HepG2 (cell line): ENCODE data around the gene SMIM34. TPM values are rescaled to one million over a fixed set of nuclear protein-coding genes. Genes with fewer than 3 reads are reported as not detected.

Experiments
- GATAD2A ChIP-seq: IDR thresholded peaks from 2 replicates; pipeline ENCODE4 v1.6.1; 2016
- HIVEP1 ChIP-seq: sonication (generic); formaldehyde crosslinking; IDR thresholded peaks from 2 replicates; pipeline ENCODE4 v1.4.0; 2020; ENCODE audit warnings: mild to moderate bottlenecking, missing genetic modification reagents
- HOXA7 ChIP-seq: sonication (generic); formaldehyde crosslinking; IDR thresholded peaks from 2 replicates; pipeline ENCODE4 v1.8.1; 2022; ENCODE audit warnings: mild to moderate bottlenecking, missing genetic modification reagents, moderate library complexity
- NR2F1 ChIP-seq, 2 experiments: fragments of 450-650 bp in 1 of 2; formaldehyde crosslinking in 1 of 2; IDR thresholded peaks; 2 replicates each; pipeline versions ENCODE4 v1.5.0 to v1.6.1; 2016 to 2020; ENCODE audit warnings: mild to moderate bottlenecking in 1 of 2, missing compliant biosample characterization in 1 of 2, missing genetic modification reagents in 1 of 2, moderate library complexity in 1 of 2
- SAFB2 ChIP-seq: sonication (generic); formaldehyde crosslinking; IDR thresholded peaks from 2 replicates; pipeline ENCODE4 v1.5.1; 2020; ENCODE audit warnings: missing genetic modification reagents, low read depth, mild to moderate bottlenecking, borderline replicate concordance
- TAF1 ChIP-seq: sonication (generic); formaldehyde crosslinking; IDR thresholded peaks from 2 replicates; pipeline ENCODE4 v1.4.0; 2020; ENCODE audit warnings: missing genetic modification reagents
- TCF7L2 ChIP-seq: IDR thresholded peaks from 2 replicates; pipeline ENCODE4 v1.6.1; 2011; ENCODE audit warnings: mild to moderate bottlenecking, low read depth, low read length, moderate library complexity
- TMF1 ChIP-seq: sonication (generic); formaldehyde crosslinking; IDR thresholded peaks from 2 replicates; pipeline ENCODE4 v1.8.1; 2022; ENCODE audit warnings: low read depth, missing genetic modification reagents
- ZBTB21 ChIP-seq: sonication (generic); formaldehyde crosslinking; IDR thresholded peaks from 2 replicates; pipeline ENCODE4 v1.4.0; 2020; ENCODE audit warnings: missing genetic modification reagents
- ZNF652 ChIP-seq: IDR thresholded peaks from 2 replicates; pipeline ENCODE4 v1.6.1; 2016; ENCODE audit warnings: low read depth, borderline replicate concordance
- ZNF747 ChIP-seq: sonication (generic); formaldehyde crosslinking; IDR thresholded peaks from 2 replicates; pipeline ENCODE4 v1.8.1; 2023; ENCODE audit warnings: missing genetic modification reagents, mild to moderate bottlenecking, borderline replicate concordance
- polyA plus RNA-seq, 8 experiments: library from polyadenylated mRNA; depleted of rRNA in 3 of 8; stranded (reverse) in 7 of 8; unstranded in 1 of 8; fragments of >200 nt; fragmentation: Illumina TruSeq in 4 of 8; extraction: Trizol in 4 of 8; gene quantifications; 2 replicates each; pipeline versions ENCODE4 v1.2.1 to v1.2.3, GENCODE V29; 2011 to 2016; ENCODE audit warnings: low read depth in 4 of 8, missing spikeins in 1 of 8, mixed read lengths in 1 of 8; ENCODE audit not compliant: insufficient read depth in 1 of 8
- total RNA-seq, 5 experiments: library from RNA; depleted of rRNA; stranded (reverse); fragments of >200 nt; fragmentation: Illumina TruSeq; extraction: Trizol; gene quantifications; 2 replicates each; pipeline ENCODE4 v1.2.3, GENCODE V29; 2016; ENCODE audit warnings: low read depth in 1 of 5
- TF ChIP-seq, protein P1 (sequence below): sonication (generic); formaldehyde crosslinking; IDR thresholded peaks from 2 replicates; pipeline ENCODE4; 2020; ENCODE audit warnings: missing genetic modification reagents, mild to moderate bottlenecking, borderline replicate concordance
- TF ChIP-seq, protein P2 (sequence below): sonication (generic); formaldehyde crosslinking; IDR thresholded peaks from 2 replicates; pipeline ENCODE4 v1.8.0; 2022; ENCODE audit warnings: missing genetic modification reagents, mild to moderate bottlenecking, moderate library complexity, borderline replicate concordance
- TF ChIP-seq, protein P3 (sequence below): sonication (generic); formaldehyde crosslinking; IDR thresholded peaks from 2 replicates; pipeline ENCODE4 v1.9.0; 2021; ENCODE audit warnings: missing genetic modification reagents, borderline replicate concordance
- TF ChIP-seq, protein P4 (sequence below): sonication (generic); formaldehyde crosslinking; IDR thresholded peaks from 2 replicates; pipeline ENCODE4 v1.4.0; 2020; ENCODE audit warnings: missing genetic modification reagents
- TF ChIP-seq, protein P5 (sequence below): sonication (generic); formaldehyde crosslinking; IDR thresholded peaks from 2 replicates; pipeline ENCODE4 v1.5.1; 2020; ENCODE audit warnings: mild to moderate bottlenecking, missing genetic modification reagents

The SMIM34 gene
- total and polyA plus RNA-seq, 2 of the 13 experiments (the other 11 are each of a cell fraction or from before 2014, with no cell fraction given), result not detected

DNA sequence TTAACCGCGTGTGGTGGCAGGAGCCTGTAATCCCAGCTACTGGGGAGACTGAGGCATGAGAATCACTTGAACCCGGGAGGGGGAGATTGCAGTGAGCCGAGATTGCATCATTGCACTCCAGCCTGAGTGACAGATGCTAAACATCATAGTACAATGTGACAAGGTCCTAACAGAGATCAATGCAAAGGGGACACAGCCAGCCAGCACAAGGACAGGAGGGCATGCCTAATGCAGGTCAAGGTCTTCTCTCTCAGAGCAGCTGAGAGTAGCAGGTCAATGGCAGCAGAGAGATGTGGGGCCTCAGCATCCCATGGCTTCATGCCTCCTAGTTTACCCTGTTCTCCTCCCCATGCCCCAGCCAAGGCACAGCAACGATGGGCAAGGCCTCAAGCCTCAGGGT, 51.4 kb downstream of the SMIM34 start (continued):
- TF ChIP-seq HOXA7 (CRISPR knock-in tag) (no peak), TMF1 (CRISPR knock-in tag) (no peak), NR2F1 (CRISPR knock-in tag; IDR thresholded peaks at IDR 0.05) (peak; percentile 91 to 95), TCF7L2 (no peak), HIVEP1 (CRISPR knock-in tag) (0 out of 2 replicates have a peak, but pooled peaks have one; percentile 43), TAF1 (CRISPR knock-in tag) (no peak), GATAD2A (CRISPR knock-in tag) (peak; percentile 90), ZNF747 (0 out of 2 replicates have a peak, but pooled peaks have one; percentile 34), SAFB2 (CRISPR knock-in tag) (no peak), ZNF652 (no peak), ZBTB21 (CRISPR knock-in tag) (0 out of 2 replicates have a peak, but pooled peaks have one; percentile 26)
- TF ChIP-seq, protein P1, sequence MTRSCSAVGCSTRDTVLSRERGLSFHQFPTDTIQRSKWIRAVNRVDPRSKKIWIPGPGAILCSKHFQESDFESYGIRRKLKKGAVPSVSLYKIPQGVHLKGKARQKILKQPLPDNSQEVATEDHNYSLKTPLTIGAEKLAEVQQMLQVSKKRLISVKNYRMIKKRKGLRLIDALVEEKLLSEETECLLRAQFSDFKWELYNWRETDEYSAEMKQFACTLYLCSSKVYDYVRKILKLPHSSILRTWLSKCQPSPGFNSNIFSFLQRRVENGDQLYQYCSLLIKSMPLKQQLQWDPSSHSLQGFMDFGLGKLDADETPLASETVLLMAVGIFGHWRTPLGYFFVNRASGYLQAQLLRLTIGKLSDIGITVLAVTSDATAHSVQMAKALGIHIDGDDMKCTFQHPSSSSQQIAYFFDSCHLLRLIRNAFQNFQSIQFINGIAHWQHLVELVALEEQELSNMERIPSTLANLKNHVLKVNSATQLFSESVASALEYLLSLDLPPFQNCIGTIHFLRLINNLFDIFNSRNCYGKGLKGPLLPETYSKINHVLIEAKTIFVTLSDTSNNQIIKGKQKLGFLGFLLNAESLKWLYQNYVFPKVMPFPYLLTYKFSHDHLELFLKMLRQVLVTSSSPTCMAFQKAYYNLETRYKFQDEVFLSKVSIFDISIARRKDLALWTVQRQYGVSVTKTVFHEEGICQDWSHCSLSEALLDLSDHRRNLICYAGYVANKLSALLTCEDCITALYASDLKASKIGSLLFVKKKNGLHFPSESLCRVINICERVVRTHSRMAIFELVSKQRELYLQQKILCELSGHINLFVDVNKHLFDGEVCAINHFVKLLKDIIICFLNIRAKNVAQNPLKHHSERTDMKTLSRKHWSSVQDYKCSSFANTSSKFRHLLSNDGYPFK (CRISPR knock-in tag), result no peak
- TF ChIP-seq, protein P2, sequence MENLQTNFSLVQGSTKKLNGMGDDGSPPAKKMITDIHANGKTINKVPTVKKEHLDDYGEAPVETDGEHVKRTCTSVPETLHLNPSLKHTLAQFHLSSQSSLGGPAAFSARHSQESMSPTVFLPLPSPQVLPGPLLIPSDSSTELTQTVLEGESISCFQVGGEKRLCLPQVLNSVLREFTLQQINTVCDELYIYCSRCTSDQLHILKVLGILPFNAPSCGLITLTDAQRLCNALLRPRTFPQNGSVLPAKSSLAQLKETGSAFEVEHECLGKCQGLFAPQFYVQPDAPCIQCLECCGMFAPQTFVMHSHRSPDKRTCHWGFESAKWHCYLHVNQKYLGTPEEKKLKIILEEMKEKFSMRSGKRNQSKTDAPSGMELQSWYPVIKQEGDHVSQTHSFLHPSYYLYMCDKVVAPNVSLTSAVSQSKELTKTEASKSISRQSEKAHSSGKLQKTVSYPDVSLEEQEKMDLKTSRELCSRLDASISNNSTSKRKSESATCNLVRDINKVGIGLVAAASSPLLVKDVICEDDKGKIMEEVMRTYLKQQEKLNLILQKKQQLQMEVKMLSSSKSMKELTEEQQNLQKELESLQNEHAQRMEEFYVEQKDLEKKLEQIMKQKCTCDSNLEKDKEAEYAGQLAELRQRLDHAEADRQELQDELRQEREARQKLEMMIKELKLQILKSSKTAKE (CRISPR knock-in tag), result peak; percentile 93
- TF ChIP-seq, protein P3, sequence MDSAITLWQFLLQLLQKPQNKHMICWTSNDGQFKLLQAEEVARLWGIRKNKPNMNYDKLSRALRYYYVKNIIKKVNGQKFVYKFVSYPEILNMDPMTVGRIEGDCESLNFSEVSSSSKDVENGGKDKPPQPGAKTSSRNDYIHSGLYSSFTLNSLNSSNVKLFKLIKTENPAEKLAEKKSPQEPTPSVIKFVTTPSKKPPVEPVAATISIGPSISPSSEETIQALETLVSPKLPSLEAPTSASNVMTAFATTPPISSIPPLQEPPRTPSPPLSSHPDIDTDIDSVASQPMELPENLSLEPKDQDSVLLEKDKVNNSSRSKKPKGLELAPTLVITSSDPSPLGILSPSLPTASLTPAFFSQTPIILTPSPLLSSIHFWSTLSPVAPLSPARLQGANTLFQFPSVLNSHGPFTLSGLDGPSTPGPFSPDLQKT (CRISPR knock-in tag), result no peak
- TF ChIP-seq, protein P4, sequence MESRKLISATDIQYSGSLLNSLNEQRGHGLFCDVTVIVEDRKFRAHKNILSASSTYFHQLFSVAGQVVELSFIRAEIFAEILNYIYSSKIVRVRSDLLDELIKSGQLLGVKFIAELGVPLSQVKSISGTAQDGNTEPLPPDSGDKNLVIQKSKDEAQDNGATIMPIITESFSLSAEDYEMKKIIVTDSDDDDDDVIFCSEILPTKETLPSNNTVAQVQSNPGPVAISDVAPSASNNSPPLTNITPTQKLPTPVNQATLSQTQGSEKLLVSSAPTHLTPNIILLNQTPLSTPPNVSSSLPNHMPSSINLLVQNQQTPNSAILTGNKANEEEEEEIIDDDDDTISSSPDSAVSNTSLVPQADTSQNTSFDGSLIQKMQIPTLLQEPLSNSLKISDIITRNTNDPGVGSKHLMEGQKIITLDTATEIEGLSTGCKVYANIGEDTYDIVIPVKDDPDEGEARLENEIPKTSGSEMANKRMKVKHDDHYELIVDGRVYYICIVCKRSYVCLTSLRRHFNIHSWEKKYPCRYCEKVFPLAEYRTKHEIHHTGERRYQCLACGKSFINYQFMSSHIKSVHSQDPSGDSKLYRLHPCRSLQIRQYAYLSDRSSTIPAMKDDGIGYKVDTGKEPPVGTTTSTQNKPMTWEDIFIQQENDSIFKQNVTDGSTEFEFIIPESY, result peak; percentile 58
- TF ChIP-seq, protein P5, sequence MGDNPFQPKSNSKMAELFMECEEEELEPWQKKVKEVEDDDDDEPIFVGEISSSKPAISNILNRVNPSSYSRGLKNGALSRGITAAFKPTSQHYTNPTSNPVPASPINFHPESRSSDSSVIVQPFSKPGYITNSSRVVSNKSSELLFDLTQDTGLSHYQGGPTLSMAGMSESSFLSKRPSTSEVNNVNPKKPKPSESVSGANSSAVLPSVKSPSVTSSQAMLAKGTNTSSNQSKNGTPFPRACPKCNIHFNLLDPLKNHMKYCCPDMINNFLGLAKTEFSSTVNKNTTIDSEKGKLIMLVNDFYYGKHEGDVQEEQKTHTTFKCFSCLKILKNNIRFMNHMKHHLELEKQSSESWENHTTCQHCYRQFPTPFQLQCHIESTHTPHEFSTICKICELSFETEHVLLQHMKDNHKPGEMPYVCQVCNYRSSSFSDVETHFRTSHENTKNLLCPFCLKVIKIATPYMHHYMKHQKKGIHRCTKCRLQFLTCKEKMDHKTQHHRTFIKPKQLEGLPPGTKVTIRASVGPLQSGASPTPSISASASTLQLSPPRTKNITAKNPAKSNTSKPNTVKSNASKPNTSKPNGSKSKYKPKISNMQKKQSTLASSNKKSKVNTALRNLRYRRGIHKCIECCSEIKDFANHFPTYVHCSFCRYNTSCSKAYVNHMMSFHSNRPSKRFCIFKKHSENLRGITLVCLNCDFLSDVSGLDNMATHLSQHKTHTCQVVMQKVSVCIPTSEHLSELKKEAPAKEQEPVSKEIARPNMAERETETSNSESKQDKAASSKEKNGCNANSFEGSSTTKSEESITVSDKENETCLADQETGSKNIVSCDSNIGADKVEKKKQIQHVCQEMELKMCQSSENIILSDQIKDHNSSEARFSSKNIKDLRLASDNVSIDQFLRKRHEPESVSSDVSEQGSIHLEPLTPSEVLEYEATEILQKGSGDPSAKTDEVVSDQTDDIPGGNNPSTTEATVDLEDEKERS (CRISPR knock-in tag), result no peak
